Endodermal cell (in vitro differentiated cells): ENCODE measurements around the gene OR52E4. TPM values are rescaled to one million over a fixed set of nuclear protein-coding genes. Genes with fewer than 3 reads are reported as not detected.

Source experiments
- DNase-seq: peaks from one replicate; pipeline ENCODE4 v3.0.0-alpha.2; 2017
- H3K27ac ChIP-seq: 2 replicates; pipeline ENCODE4 v1.5.1; 2013; ENCODE audit warnings: mild to moderate bottlenecking, low read depth, low read length, moderate library complexity
- H3K27me3 ChIP-seq: 2 replicates; pipeline ENCODE4 v1.6.1; 2013; ENCODE audit warnings: mild to moderate bottlenecking, low read length, moderate library complexity; ENCODE audit not compliant: insufficient read depth, control insufficient read depth, poor library complexity, severe bottlenecking
- H3K36me3 ChIP-seq: 2 replicates; pipeline ENCODE4 v1.7.0; 2013; ENCODE audit warnings: mild to moderate bottlenecking, low read length, moderate library complexity; ENCODE audit not compliant: control insufficient read depth, insufficient read depth
- H3K4me1 ChIP-seq: one replicate; pipeline ENCODE4 v1.7.0; 2013; ENCODE audit warnings: low read length; ENCODE audit not compliant: control insufficient read depth, insufficient read depth
- H3K4me3 ChIP-seq: 2 replicates; pipeline ENCODE4 v1.5.1; 2013; ENCODE audit warnings: mild to moderate bottlenecking, low read length, moderate library complexity
- H3K9ac ChIP-seq: 2 replicates; pipeline ENCODE4 v1.6.1; 2013; ENCODE audit warnings: mild to moderate bottlenecking, low read length, moderate library complexity; ENCODE audit not compliant: poor library complexity, severe bottlenecking; ENCODE audit errors: extremely low read depth
- H3K9me3 ChIP-seq: 2 replicates; pipeline ENCODE4 v1.6.1; 2013; ENCODE audit warnings: mild to moderate bottlenecking, low read length, moderate library complexity; ENCODE audit not compliant: control insufficient read depth
- H3K27ac Mint-ChIP-seq: 2 replicates; pipeline ENCODE4 v1.8.0; 2020; ENCODE audit warnings: mixed read lengths
- H3K27me3 Mint-ChIP-seq: 2 replicates; pipeline ENCODE4 v1.8.0; 2021; ENCODE audit warnings: mild to moderate bottlenecking, mixed read lengths; ENCODE audit not compliant: insufficient read depth
- H3K36me3 Mint-ChIP-seq: 2 replicates; pipeline ENCODE4 v1.8.0; 2020; ENCODE audit warnings: low read depth, mixed read lengths
- H3K4me1 Mint-ChIP-seq: 2 replicates; pipeline ENCODE4 v1.8.0; 2020; ENCODE audit warnings: mixed read lengths
- H3K4me3 Mint-ChIP-seq: 2 replicates; pipeline ENCODE4 v1.8.0; 2020; ENCODE audit warnings: mild to moderate bottlenecking, moderate library complexity, mixed read lengths
- H3K9me3 Mint-ChIP-seq: 2 replicates; pipeline ENCODE4 v1.8.0; 2020; ENCODE audit warnings: mild to moderate bottlenecking, mixed read lengths
- WGBS, 2 experiments: methylation state at CpG; one replicate each; pipeline versions ENCODE4 v1.1.5 to v1.1.7; 2013; ENCODE audit warnings: missing lambda C conversion rate in 2 of 2, mixed read lengths in 1 of 2; ENCODE audit not compliant: insufficient coverage in 1 of 2, insufficient read length in 1 of 2; 5-methylcytosine and 5-hydroxymethylcytosine counted together
- total RNA-seq, 2 donors: library from RNA; stranded (reverse); fragmentation: NEBNext Ultra II Directional in 1 of 2; extraction: Animal tissue kit (Norgen Biotek cat#: 25700) in 1 of 2; gene quantifications; 2 replicates in 1 of 2; 3 replicates in 1 of 2; pipeline ENCODE4 v1.2.1, GENCODE V29; 2021
- TF ChIP-seq, protein P1 (sequence below): fragments of 200-600 bp; sonication (generic); conservative IDR thresholded peaks from 2 replicates; pipeline ENCODE4 v1.5.0; 2021; ENCODE audit warnings: antibody characterized with exemption, mild to moderate bottlenecking

The OR52E4 gene
- total RNA-seq, 2 donors from 2014 or later = not detected

DNA sequence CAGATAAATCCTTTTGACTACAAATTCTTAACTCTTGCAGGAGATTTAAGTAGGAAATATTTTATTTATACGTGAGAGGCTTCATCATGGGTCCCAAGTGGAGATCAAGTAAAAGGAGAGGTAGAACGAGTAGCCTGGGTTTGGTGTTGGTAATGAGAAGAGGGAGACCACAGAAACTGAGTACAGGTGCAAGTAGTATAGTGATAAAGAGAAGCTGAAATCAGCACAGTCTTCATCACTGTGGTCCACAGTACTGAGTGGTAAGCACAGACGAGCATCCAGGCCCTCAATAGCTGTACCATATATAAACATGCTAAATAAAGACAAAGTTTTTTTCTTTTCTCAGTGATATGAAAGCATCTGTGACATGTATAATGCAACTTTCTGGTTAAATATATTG lies 6.7 kb downstream of the OR52E4 start:
- Mint-ChIP-seq H3K36me3 (no peaks in the 10 kb centered on the region), H3K27ac (no peak overlapping the region), H3K9me3 (no peaks in the 10 kb centered on the region), H3K4me3 (no peak overlapping the region), H3K27me3 (no peaks in the 10 kb centered on the region), H3K4me1 (no peaks in the 10 kb centered on the region)
- Histone ChIP-seq H3K36me3 (no peaks in the 10 kb centered on the region), H3K27ac (no peak overlapping the region), H3K9me3 (no peaks in the 10 kb centered on the region), H3K27me3 (peaks cover 7% of the 10 kb centered on the region), H3K4me3 (no peak overlapping the region), H3K4me1 (no peaks in the 10 kb centered on the region), H3K9ac (no peak overlapping the region)
- WGBS, 2 experiments = 79 to 86% methylated on average over 2 of the region's 3 CpGs
- no peak for DNase-seq
- TF ChIP-seq, protein P1, sequence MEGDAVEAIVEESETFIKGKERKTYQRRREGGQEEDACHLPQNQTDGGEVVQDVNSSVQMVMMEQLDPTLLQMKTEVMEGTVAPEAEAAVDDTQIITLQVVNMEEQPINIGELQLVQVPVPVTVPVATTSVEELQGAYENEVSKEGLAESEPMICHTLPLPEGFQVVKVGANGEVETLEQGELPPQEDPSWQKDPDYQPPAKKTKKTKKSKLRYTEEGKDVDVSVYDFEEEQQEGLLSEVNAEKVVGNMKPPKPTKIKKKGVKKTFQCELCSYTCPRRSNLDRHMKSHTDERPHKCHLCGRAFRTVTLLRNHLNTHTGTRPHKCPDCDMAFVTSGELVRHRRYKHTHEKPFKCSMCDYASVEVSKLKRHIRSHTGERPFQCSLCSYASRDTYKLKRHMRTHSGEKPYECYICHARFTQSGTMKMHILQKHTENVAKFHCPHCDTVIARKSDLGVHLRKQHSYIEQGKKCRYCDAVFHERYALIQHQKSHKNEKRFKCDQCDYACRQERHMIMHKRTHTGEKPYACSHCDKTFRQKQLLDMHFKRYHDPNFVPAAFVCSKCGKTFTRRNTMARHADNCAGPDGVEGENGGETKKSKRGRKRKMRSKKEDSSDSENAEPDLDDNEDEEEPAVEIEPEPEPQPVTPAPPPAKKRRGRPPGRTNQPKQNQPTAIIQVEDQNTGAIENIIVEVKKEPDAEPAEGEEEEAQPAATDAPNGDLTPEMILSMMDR = no peak

- 92% methylated on average over 1 of the region's 1 CpG; no CpG with 5 or more reads in 1 of the 2 experiments for WGBS, 2 experiments
- Histone ChIP-seq H3K4me1 (no peaks in the 10 kb centered on the region), H3K9ac (no peak overlapping the region), H3K27me3 (peaks cover 2% of the 10 kb centered on the region), H3K27ac (no peak overlapping the region), H3K4me3 (no peak overlapping the region), H3K36me3 (no peaks in the 10 kb centered on the region), H3K9me3 (no peaks in the 10 kb centered on the region)
- Mint-ChIP-seq H3K4me1 (no peaks in the 10 kb centered on the region), H3K4me3 (no peak overlapping the region), H3K36me3 (no peaks in the 10 kb centered on the region), H3K27me3 (no peaks in the 10 kb centered on the region), H3K27ac (no peak overlapping the region), H3K9me3 (no peaks in the 10 kb centered on the region)
- TF ChIP-seq, protein P1 = no peak
- DNase-seq = no peak
Observed at GRCh38 chr11:5887661-5888060, 7.2 kb downstream of the OR52E4 start.

- Histone ChIP-seq H3K4me3 (no peak overlapping the region), H3K36me3 (no peaks in the 10 kb centered on the region), H3K9ac (no peak overlapping the region), H3K27ac (no peak overlapping the region), H3K9me3 (no peaks in the 10 kb centered on the region), H3K4me1 (no peaks in the 10 kb centered on the region), H3K27me3 (no peaks in the 10 kb centered on the region)
- peak; percentile 47 for DNase-seq
- Mint-ChIP-seq H3K27me3 (no peaks in the 10 kb centered on the region), H3K36me3 (no peaks in the 10 kb centered on the region), H3K27ac (no peak overlapping the region), H3K4me1 (no peaks in the 10 kb centered on the region), H3K9me3 (no peaks in the 10 kb centered on the region), H3K4me3 (no peak overlapping the region)
- 62 to 75% methylated on average over 2 to 4 of the region's 4 CpGs for WGBS, 2 experiments
- TF ChIP-seq, protein P1 = peak; percentile 72
Observed at GRCh38 chr11:5891216-5891800, 10.9 kb downstream of the OR52E4 start.
